ENCODE measurements around the gene RGS10. TPM values are rescaled to one million over a fixed set of nuclear protein-coding genes. Genes with fewer than 3 reads are reported as not detected.

Gene RGS10
- total RNA-seq, 1 experiment from 2014 or later: 16.6 TPM

DNA sequence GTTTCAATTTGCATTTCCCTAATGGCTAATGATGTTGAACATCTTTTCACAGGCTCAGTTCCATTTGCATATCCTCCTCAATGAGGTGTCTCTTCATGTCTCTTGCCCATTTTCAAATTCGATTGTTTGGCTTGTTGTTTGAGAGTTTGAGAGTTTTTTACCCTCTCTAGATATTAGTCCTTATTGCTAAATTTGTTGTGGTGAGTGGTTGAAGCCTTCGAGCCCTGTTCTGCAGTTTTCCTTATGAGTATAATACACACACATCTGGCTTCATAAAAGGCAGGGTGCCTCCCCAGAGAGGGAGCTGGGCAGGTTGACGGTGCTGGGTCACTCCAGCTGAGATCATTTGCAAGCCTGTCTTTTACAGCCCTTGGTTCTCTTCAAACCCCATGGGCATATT lies 65.1 kb downstream of the RGS10 start:
- Histone ChIP-seq H3K4me1 (ENCODE audit: insufficient read depth, low read length, poor library complexity, severe bottlenecking) (peaks cover 13% of the 10 kb centered on the region), H3K36me3 (ENCODE audit: insufficient read depth, low read length, poor library complexity, severe bottlenecking) (no peaks in the 10 kb centered on the region), H3K27ac (ENCODE audit: low read depth, low read length, poor library complexity, severe bottlenecking) (no peak overlapping the region), H3K9me3 (ENCODE audit: low read depth, low read length, poor library complexity, severe bottlenecking) (no peaks in the 10 kb centered on the region), H3K4me3 (ENCODE audit: low read depth, low read length, poor library complexity, severe bottlenecking) (no peak overlapping the region), H3K27me3 (replicated peaks; ENCODE audit: insufficient read depth, low read depth, low read length, poor library complexity) (peaks cover 6% of the 10 kb centered on the region)
- CTCF ChIA-PET: no interaction called here
- no TSS peak for BruUV-seq (replicated peaks)
- no peak for TF ChIP-seq EZH2 (IDR thresholded peaks at IDR 0.05; ENCODE audit: borderline replicate concordance, low read depth, low read length, poor library complexity, severe bottlenecking)
- TF ChIP-seq, protein P1, sequence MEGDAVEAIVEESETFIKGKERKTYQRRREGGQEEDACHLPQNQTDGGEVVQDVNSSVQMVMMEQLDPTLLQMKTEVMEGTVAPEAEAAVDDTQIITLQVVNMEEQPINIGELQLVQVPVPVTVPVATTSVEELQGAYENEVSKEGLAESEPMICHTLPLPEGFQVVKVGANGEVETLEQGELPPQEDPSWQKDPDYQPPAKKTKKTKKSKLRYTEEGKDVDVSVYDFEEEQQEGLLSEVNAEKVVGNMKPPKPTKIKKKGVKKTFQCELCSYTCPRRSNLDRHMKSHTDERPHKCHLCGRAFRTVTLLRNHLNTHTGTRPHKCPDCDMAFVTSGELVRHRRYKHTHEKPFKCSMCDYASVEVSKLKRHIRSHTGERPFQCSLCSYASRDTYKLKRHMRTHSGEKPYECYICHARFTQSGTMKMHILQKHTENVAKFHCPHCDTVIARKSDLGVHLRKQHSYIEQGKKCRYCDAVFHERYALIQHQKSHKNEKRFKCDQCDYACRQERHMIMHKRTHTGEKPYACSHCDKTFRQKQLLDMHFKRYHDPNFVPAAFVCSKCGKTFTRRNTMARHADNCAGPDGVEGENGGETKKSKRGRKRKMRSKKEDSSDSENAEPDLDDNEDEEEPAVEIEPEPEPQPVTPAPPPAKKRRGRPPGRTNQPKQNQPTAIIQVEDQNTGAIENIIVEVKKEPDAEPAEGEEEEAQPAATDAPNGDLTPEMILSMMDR (conservative IDR thresholded peaks at IDR 0.05; ENCODE audit: low read depth, low read length): no peak
- intact Hi-C loops (cut with micrococcal nuclease; ENCODE audit: unreplicated experiment): no loop called here
- POLR2A ChIA-PET (ENCODE audit: low non-redundant PET): no interaction called here
- no peak for DNase-seq (ENCODE audit: low spot score)

DNA sequence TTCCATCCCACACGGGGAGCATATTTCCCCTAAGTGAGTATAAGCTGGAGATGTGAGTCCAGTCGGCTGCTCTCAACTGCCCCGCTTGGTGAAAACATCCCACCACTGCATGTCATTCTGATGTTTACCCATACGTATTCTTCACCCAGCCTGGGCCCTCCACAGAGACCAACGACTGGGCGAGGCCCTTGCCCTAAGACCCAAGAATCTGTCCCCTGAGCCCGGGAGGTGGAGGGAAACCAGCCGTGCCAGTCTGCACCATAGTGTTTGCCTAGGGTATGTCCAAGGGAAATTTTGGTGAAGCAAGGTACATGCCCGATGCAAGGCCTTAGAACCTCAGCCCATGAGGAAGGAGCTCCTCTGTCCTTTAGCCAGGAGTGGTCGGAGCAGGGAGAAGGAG lies 67.9 kb downstream of the RGS10 start:
- CTCF ChIA-PET: no interaction called here
- H3K4me1 ChIP-seq (ENCODE audit: insufficient read depth, low read length, poor library complexity, severe bottlenecking): peaks cover 6% of the 10 kb centered on the region
- POLR2A ChIA-PET (ENCODE audit: low non-redundant PET): no interaction called here
- H3K36me3 ChIP-seq (ENCODE audit: insufficient read depth, low read length, poor library complexity, severe bottlenecking): no peaks in the 10 kb centered on the region
- TF ChIP-seq, protein P1 (conservative IDR thresholded peaks at IDR 0.05; ENCODE audit: low read depth, low read length): no peak
- TF ChIP-seq EZH2 (IDR thresholded peaks at IDR 0.05; ENCODE audit: borderline replicate concordance, low read depth, low read length, poor library complexity, severe bottlenecking): no peak
- peaks cover 22% of the 10 kb centered on the region for H3K27me3 ChIP-seq (replicated peaks; ENCODE audit: insufficient read depth, low read depth, low read length, poor library complexity)
- no peaks in the 10 kb centered on the region for H3K9me3 ChIP-seq (ENCODE audit: low read depth, low read length, poor library complexity, severe bottlenecking)
- intact Hi-C loops (cut with micrococcal nuclease; ENCODE audit: unreplicated experiment): no loop called here
- no peak overlapping the region for H3K4me3 ChIP-seq (ENCODE audit: low read depth, low read length, poor library complexity, severe bottlenecking)
- no peak for DNase-seq (ENCODE audit: low spot score)
- no TSS peak for BruUV-seq (replicated peaks)
- no peak overlapping the region for H3K27ac ChIP-seq (ENCODE audit: low read depth, low read length, poor library complexity, severe bottlenecking)

DNA sequence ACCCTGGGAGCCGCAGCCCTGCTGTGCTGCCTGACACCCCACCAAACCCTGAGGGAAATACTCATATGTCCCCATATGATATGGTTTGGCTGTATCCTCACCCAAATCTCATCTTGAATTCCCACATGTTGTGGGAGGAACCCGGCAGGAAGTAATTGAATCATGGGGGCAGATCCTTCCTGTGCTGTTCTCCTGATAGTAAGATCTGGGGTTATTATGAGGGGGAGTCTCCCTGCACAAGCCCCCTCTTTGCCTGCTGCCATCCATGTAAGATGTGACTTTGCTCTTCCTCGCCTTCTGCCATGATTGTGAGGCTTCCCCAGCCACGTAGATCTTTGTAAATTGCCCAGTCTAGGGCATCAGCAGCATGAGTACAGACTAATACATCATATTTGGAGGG lies 68.7 kb downstream of the RGS10 start:
- Histone ChIP-seq H3K9me3 (ENCODE audit: low read depth, low read length, poor library complexity, severe bottlenecking) (no peaks in the 10 kb centered on the region), H3K36me3 (ENCODE audit: insufficient read depth, low read length, poor library complexity, severe bottlenecking) (no peaks in the 10 kb centered on the region), H3K4me3 (ENCODE audit: low read depth, low read length, poor library complexity, severe bottlenecking) (no peak overlapping the region), H3K27ac (ENCODE audit: low read depth, low read length, poor library complexity, severe bottlenecking) (no peak overlapping the region), H3K27me3 (replicated peaks; ENCODE audit: insufficient read depth, low read depth, low read length, poor library complexity) (peaks cover 22% of the 10 kb centered on the region), H3K4me1 (ENCODE audit: insufficient read depth, low read length, poor library complexity, severe bottlenecking) (no peaks in the 10 kb centered on the region)
- no peak for DNase-seq (ENCODE audit: low spot score)
- intact Hi-C loops (cut with micrococcal nuclease; ENCODE audit: unreplicated experiment): no loop called here
- no peak for TF ChIP-seq EZH2 (IDR thresholded peaks at IDR 0.05; ENCODE audit: borderline replicate concordance, low read depth, low read length, poor library complexity, severe bottlenecking)
- TF ChIP-seq, protein P1 (conservative IDR thresholded peaks at IDR 0.05; ENCODE audit: low read depth, low read length): no peak
- no TSS peak for BruUV-seq (replicated peaks)
- ChIA-PET POLR2A (ENCODE audit: low non-redundant PET) (no interaction called here), CTCF (no interaction called here)
